ENCODE measurements around the gene CHAC1.
A peak's percentile ranks its signal among the peaks of the same experiment; 100 is the strongest.

The CHAC1 gene

DNA sequence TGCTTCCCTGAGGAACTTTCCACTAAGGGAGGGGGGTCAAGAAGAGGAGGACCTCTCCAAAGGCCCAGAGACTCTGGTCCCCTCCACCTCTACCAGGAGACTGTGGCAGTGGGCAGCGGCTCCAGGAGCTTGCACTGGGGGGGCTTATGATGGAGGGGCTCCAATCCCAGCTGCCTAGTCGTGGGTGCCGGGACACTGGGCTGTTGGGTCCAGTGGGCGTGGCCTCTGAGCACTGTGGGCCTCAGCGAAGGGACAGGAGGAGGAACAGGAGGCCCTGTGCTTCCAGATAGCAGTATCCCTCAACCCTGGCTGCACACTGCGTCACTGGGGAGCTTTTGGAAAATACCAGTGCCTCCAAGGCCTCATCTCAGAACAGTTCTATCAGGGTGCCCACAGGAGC lies 37.6 kb upstream of the CHAC1 start:
- no peaks in the 10 kb centered on the region for H3K9me3 ChIP-seq (ENCODE audit: control insufficient read depth, insufficient read depth, low read length)
- H3K9ac ChIP-seq (ENCODE audit: low read depth, low read length): no peak overlapping the region
- H3K4me1 ChIP-seq (ENCODE audit: insufficient read depth, low read length): peaks cover 19% of the 10 kb centered on the region; the same call in 1 of the 2 replicates
- no peaks in the 10 kb centered on the region for H3K36me3 ChIP-seq (ENCODE audit: insufficient read depth, low read length)

DNA sequence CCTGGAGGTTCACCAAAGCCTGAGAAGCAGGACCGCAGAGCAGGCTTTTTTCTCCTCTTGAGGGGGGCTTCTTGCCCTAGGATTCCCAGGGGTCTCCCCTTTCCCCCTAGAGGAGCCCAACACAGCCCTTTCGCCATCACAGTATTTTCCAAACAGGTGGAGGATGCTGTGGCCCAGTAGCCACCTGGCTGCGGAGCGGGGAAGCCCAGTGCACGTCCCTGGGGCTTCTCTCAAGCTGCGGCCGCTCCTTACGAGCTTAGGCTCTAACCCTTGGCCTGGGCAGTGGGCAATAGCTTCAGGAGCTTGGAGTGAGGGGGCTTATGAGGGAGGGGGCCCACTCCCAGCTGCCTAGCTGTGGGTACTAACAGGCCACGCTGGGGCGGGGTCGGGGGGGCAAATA lies 35.7 kb upstream of the CHAC1 start:
- Histone ChIP-seq H3K4me1 (ENCODE audit: insufficient read depth, low read length) (peaks cover 9% of the 10 kb centered on the region; the same call in 1 of the 2 replicates), H3K36me3 (ENCODE audit: insufficient read depth, low read length) (no peaks in the 10 kb centered on the region), H3K9me3 (ENCODE audit: control insufficient read depth, insufficient read depth, low read length) (no peaks in the 10 kb centered on the region), H3K9ac (ENCODE audit: low read depth, low read length) (no peak overlapping the region)

- Histone ChIP-seq H3K4me1 (ENCODE audit: insufficient read depth, low read length) (peaks cover 7% of the 10 kb centered on the region; the same call in 1 of the 2 replicates), H3K36me3 (ENCODE audit: insufficient read depth, low read length) (no peaks in the 10 kb centered on the region), H3K9ac (ENCODE audit: low read depth, low read length) (no peak overlapping the region), H3K9me3 (ENCODE audit: control insufficient read depth, insufficient read depth, low read length) (no peaks in the 10 kb centered on the region)
Observed at GRCh38 chr15:40918146-40918798, 35.0 kb upstream of the CHAC1 start.

DNA sequence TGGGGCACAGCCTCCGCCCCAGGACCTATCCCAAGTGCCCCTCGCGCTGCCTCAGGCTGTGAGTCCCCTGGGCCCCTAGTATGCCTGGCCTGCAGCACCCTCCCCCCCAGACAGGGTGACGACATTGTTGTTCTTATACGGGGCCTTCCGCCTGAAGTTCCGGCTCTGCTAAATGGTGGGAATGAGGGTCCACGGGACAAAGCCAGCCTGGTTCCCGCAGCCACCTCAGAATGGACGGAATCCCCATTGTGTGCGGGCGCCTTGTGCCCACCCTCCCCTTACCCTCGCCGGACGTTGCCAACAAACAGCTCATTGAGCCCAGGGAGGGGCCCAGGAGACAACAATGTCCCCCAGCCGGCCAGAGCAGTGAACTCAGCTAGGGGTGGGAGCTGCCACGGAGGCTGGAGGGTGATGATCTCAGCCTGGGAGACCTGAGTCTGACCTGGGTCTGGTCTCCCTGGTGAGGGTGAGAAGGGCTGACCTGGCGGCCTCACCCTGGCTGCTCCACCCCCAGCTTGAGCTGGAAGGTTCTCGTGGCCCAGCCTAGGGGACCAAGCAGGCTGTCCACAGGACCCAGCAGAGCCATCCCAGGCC lies 34.4 kb upstream of the CHAC1 start:
- Histone ChIP-seq H3K36me3 (ENCODE audit: insufficient read depth, low read length) (no peaks in the 10 kb centered on the region), H3K9me3 (ENCODE audit: control insufficient read depth, insufficient read depth, low read length) (no peaks in the 10 kb centered on the region), H3K4me1 (ENCODE audit: insufficient read depth, low read length) (peaks cover 7% of the 10 kb centered on the region; the same call in 1 of the 2 replicates), H3K9ac (ENCODE audit: low read depth, low read length) (no peak overlapping the region)

DNA sequence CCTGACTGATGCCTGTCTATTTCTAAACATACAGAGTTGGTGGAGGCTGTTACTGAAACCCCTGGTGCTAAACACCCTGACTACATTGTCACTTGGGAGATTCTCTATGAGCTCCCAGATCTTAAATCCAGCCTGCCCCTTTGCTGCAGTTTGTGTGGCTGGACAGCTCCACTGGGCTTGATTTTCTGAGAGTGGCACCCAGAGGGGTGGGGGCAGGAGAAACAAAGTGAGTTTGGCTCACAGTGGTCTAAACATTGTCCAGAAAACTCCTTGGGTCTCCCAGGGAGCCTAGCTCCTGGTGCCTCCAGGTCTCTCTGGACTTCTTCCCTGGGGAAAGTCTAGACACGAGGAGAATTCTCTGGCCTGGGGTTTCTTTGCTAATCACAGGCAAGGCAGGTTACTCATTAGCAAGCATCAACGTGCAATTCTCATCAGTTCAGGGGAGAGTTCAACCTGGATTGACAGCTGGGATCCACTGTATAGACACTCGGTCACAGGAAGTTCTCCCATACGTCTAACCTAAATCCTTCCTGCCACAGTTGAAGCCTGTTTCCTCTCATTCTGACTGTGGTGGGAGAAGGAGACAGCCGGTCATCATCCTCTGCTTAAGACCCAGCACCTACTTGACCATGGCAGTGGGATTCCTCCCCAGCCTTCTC lies 31.2 kb upstream of the CHAC1 start:
- Histone ChIP-seq H3K4me1 (ENCODE audit: insufficient read depth, low read length) (peaks cover 5% of the 10 kb centered on the region; the same call in 1 of the 2 replicates), H3K9ac (ENCODE audit: low read depth, low read length) (no peak overlapping the region), H3K9me3 (ENCODE audit: control insufficient read depth, insufficient read depth, low read length) (no peaks in the 10 kb centered on the region), H3K36me3 (ENCODE audit: insufficient read depth, low read length) (no peaks in the 10 kb centered on the region)

GRCh38 chr15:40922608-40923005 lies 30.7 kb upstream of the CHAC1 start:
- Histone ChIP-seq H3K36me3 (ENCODE audit: insufficient read depth, low read length) (no peaks in the 10 kb centered on the region), H3K9me3 (ENCODE audit: control insufficient read depth, insufficient read depth, low read length) (no peaks in the 10 kb centered on the region), H3K4me1 (ENCODE audit: insufficient read depth, low read length) (peaks cover 8% of the 10 kb centered on the region; the same call in 1 of the 2 replicates), H3K9ac (ENCODE audit: low read depth, low read length) (no peak overlapping the region)

GRCh38 chr15:40923551-40923950 lies 29.7 kb upstream of the CHAC1 start:
- Histone ChIP-seq H3K36me3 (ENCODE audit: insufficient read depth, low read length) (no peaks in the 10 kb centered on the region), H3K9me3 (ENCODE audit: control insufficient read depth, insufficient read depth, low read length) (no peaks in the 10 kb centered on the region), H3K4me1 (ENCODE audit: insufficient read depth, low read length) (peaks cover 8% of the 10 kb centered on the region; the same call in 1 of the 2 replicates), H3K9ac (ENCODE audit: low read depth, low read length) (no peak overlapping the region)

DNA sequence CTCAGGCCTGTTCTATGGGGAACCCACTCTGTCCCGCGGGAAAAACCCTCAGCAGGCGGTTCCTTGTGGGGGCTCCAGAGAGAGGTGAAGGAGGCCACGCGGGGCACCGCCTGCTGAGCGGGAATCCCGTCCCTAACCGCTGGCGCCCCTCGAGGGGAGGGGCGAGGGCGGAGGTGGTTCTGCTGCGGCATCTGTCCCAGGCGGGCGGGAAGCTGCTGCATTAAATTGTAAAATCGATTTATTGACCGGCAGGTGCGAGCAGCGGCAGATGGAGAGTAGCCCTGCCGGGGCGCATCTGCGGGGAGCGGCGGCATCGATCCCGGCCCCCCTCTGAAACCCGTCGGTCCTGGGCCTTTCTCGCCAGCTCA lies 27.8 kb upstream of the CHAC1 start:
- Histone ChIP-seq H3K9me3 (ENCODE audit: control insufficient read depth, insufficient read depth, low read length) (no peaks in the 10 kb centered on the region), H3K4me1 (ENCODE audit: insufficient read depth, low read length) (peaks cover 8% of the 10 kb centered on the region; the same call in 1 of the 2 replicates)

DNA sequence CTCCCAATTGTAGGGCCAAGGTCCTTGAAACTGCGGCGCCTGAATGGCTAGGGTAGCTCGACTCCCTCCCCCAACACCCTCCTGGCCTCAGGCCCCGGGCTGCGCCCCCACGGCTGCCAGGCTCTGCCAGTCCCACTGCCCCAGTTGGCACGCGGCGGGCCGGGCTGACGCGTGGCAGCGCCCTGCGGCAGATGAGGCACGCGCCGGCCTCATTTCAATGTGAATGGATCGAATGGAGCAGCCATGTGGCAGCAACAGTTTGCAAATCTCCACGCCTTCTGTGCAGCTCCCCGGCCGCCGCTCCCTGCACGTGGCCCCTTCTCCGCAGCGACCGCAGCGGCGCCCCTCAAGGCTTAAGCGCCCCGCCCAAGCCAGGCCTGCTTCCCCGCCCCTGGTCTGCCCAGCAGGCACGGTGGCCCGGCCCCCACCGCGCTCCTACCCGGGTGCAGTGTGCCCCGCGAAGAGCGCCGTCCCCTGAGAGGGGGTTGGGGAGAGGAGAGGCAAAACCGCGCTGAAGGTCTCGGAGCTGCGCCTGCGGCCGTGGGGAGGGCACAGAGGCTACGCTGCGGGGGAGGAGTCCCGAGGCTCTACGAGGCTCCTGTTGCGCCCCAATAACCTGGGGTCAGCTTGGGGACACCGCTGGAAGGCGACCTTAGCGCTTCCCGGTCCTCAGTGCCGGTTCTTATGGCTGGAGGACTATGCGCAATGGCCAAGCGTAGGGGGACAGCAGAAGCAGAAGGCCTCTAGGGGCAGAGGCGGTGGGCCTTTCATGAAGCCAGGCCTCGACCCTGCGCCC lies 27.2 kb upstream of the CHAC1 start:
- Histone ChIP-seq H3K4me1 (ENCODE audit: insufficient read depth, low read length) (peaks cover 8% of the 10 kb centered on the region; the same call in 1 of the 2 replicates), H3K36me3 (ENCODE audit: insufficient read depth, low read length) (no peaks in the 10 kb centered on the region), H3K9me3 (ENCODE audit: control insufficient read depth, insufficient read depth, low read length) (no peaks in the 10 kb centered on the region), H3K9ac (ENCODE audit: low read depth, low read length) (peak overlapping the region; percentile 57)

More for the DNA sequence above, 27.8 kb upstream of the CHAC1 start:
- peak overlapping the region; percentile 57 for H3K9ac ChIP-seq (ENCODE audit: low read depth, low read length)
- no peaks in the 10 kb centered on the region for H3K36me3 ChIP-seq (ENCODE audit: insufficient read depth, low read length)

GRCh38 chr15:40926659-40927494 lies 26.4 kb upstream of the CHAC1 start:
- Histone ChIP-seq H3K4me1 (ENCODE audit: insufficient read depth, low read length) (peaks cover 8% of the 10 kb centered on the region; the same call in 1 of the 2 replicates), H3K9me3 (ENCODE audit: control insufficient read depth, insufficient read depth, low read length) (no peaks in the 10 kb centered on the region), H3K36me3 (ENCODE audit: insufficient read depth, low read length) (no peaks in the 10 kb centered on the region), H3K9ac (ENCODE audit: low read depth, low read length) (peak overlapping the region; percentile 57)

DNA sequence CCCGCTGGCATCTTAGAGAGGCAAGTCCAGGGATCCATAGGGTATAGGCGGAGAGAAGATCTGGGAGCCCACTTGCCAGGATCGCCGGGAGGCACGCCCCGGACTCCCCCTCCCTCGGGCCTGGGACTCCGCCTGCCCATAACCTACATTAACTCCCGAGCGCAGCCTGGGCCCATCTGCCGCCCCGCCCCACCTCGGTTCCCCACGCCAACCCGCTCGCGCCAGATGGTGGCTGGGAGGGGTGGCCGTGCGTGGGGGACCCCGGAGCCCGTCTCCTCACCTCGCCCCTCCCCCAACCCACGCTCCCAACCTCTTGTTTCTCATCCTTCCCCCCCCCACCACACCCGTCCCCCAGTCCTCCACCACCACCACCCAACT lies 25.8 kb upstream of the CHAC1 start:
- no peaks in the 10 kb centered on the region for H3K36me3 ChIP-seq (ENCODE audit: insufficient read depth, low read length)
- no peaks in the 10 kb centered on the region for H3K9me3 ChIP-seq (ENCODE audit: control insufficient read depth, insufficient read depth, low read length)
- peaks cover 8% of the 10 kb centered on the region; the same call in 1 of the 2 replicates for H3K4me1 ChIP-seq (ENCODE audit: insufficient read depth, low read length)
- H3K9ac ChIP-seq (ENCODE audit: low read depth, low read length): peak overlapping the region; percentile 57; the same call in 1 of the 2 replicates

DNA sequence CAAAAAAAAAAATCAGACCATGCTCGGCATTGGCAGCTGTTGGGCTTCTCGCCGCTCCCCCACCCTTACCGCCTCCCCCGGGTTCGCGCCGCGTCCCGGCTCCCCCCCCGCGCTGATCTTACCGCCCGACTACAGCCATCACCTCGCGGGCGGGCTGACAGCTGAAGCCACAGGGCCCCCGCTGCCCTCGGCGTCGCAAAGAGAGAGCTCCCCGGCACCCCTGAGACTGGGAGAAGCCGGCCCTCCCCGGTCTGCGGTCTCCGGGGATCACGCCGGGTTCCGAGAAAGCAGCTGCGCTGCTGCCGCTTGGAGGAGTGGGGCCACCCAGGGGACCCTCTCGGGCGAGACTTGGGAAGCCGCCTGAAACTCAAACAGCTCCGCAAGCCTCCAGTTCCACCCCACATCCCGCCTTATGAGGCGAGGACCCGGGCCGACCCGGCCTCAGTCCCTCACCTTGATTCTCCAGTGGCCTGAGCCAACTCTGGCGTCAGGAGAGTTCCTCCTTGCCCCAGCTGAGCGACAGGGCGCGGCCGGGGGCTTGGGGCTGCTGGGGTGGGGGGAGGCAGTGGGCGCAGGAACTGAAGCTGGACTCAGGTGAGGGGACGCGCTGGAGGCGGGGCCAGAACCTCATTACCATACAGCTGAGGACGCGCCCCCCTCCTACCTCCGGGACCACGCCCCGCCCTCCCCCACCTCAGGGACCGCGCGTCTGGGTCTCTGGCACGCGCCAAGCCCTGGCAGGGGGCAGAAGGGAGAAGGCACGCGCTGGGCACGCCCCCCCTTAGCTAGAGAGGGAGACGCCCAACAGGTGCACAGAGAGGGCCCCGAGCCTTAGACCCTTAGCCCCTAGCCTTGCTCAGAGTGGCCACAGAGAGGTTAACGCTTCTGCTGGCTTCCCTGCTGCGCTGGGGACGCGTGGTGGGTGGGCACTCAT lies 25.1 kb upstream of the CHAC1 start:
- Histone ChIP-seq H3K4me1 (ENCODE audit: insufficient read depth, low read length) (peaks cover 8% of the 10 kb centered on the region; the same call in 1 of the 2 replicates), H3K9ac (ENCODE audit: low read depth, low read length) (peak overlapping the region; percentile 59; the same call in 1 of the 2 replicates), H3K36me3 (ENCODE audit: insufficient read depth, low read length) (no peaks in the 10 kb centered on the region), H3K9me3 (ENCODE audit: control insufficient read depth, insufficient read depth, low read length) (no peaks in the 10 kb centered on the region)
